ENCODE results near the gene RAB36. TPM values are rescaled to one million over a fixed set of nuclear protein-coding genes. Genes with fewer than 3 reads are reported as not detected.

The RAB36 gene
- total and polyA plus RNA-seq, 9 of the 15 experiments (the other 6 are each of a cell fraction or from before 2014, with no cell fraction given) = 0.04 to 0.50 (median 0.08) TPM; not detected in 3

DNA sequence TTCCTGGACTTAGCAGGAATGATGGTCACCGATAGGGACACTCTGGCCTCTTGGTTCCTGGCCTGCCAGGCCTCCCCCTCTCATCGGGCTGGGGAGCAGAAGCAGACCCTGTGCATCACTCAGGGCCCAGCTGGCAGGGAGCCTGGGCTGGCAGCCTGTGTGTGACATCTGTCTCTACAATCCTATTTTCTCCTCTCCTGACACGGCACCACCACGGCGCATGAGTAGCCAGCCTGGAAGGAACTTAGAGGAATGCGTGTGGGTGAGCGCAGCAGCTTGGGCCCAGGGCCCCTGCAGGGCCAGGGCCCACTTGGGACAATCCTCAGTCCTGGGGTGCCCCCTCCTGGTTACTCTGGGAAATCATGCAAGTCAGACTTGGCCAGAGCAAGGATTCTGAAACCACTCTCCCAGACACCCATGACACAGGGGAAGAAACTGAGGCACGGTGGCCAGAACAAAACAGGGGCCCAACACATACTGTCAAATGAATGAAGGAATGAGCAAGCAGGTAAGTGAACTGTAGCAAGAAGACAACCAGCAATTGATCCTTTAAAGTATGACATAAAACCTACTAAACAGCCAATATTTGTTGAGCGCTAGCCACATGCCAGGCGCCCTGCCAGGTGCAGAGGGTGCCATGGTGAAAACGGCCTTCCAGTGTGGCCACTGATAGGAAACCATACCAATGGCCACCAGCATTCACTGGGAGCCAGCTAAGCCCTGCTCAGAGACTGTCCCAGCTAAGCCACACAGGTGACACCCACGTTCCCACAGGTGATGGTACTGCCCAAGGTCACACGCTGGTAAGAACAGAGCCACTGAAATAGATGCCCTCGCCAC, 16.8 kb upstream of the RAB36 start (continued):
- TF ChIP-seq, protein P1, sequence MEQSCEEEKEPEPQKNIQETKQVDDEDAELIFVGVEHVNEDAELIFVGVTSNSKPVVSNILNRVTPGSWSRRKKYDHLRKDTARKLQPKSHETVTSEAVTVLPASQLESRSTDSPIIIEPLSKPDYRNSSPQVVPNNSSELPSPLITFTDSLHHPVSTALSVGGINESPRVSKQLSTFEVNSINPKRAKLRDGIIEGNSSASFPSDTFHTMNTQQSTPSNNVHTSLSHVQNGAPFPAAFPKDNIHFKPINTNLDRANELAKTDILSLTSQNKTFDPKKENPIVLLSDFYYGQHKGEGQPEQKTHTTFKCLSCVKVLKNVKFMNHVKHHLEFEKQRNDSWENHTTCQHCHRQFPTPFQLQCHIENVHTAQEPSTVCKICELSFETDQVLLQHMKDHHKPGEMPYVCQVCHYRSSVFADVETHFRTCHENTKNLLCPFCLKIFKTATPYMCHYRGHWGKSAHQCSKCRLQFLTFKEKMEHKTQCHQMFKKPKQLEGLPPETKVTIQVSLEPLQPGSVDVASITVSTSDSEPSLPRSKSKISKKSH (CRISPR knock-in tag; IDR thresholded peaks at IDR 0.05) = no peak
- TF ChIP-seq, protein P2, sequence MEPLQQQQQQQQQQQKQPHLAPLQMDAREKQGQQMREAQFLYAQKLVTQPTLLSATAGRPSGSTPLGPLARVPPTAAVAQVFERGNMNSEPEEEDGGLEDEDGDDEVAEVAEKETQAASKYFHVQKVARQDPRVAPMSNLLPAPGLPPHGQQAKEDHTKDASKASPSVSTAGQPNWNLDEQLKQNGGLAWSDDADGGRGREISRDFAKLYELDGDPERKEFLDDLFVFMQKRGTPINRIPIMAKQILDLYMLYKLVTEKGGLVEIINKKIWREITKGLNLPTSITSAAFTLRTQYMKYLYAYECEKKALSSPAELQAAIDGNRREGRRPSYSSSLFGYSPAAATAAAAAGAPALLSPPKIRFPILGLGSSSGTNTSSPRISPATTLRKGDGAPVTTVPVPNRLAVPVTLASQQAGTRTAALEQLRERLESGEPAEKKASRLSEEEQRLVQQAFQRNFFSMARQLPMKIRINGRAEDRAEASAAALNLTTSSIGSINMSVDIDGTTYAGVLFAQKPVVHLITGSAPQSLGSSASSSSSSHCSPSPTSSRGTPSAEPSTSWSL (CRISPR knock-in tag; IDR thresholded peaks at IDR 0.05; ENCODE audit: borderline replicate concordance) = no peak
- no peak for TF ChIP-seq FUS (optimal IDR thresholded peaks at IDR 0.05; ENCODE audit: low read depth, low read length)
- no peak for TF ChIP-seq KHSRP (IDR thresholded peaks at IDR 0.05)
- peak; percentile 63 for TF ChIP-seq ZFP36 (IDR thresholded peaks at IDR 0.05; ENCODE audit: low read depth, low read length, partially characterized antibody)
- no peak for TF ChIP-seq PHF20 (IDR thresholded peaks at IDR 0.05; ENCODE audit: partially characterized antibody)
- no peak for TF ChIP-seq EGR1 (conservative IDR thresholded peaks at IDR 0.05)
- TF ChIP-seq, protein P3, sequence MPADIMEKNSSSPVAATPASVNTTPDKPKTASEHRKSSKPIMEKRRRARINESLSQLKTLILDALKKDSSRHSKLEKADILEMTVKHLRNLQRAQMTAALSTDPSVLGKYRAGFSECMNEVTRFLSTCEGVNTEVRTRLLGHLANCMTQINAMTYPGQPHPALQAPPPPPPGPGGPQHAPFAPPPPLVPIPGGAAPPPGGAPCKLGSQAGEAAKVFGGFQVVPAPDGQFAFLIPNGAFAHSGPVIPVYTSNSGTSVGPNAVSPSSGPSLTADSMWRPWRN (IDR thresholded peaks at IDR 0.05; ENCODE audit: low read depth) = no peak
- TF ChIP-seq BRD9 (IDR thresholded peaks at IDR 0.05; ENCODE audit: low read depth, partially characterized antibody) = no peak
- TF ChIP-seq, protein P4, sequence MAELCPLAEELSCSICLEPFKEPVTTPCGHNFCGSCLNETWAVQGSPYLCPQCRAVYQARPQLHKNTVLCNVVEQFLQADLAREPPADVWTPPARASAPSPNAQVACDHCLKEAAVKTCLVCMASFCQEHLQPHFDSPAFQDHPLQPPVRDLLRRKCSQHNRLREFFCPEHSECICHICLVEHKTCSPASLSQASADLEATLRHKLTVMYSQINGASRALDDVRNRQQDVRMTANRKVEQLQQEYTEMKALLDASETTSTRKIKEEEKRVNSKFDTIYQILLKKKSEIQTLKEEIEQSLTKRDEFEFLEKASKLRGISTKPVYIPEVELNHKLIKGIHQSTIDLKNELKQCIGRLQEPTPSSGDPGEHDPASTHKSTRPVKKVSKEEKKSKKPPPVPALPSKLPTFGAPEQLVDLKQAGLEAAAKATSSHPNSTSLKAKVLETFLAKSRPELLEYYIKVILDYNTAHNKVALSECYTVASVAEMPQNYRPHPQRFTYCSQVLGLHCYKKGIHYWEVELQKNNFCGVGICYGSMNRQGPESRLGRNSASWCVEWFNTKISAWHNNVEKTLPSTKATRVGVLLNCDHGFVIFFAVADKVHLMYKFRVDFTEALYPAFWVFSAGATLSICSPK (IDR thresholded peaks at IDR 0.05; ENCODE audit: borderline replicate concordance) = no peak
- no peak for TF ChIP-seq CEBPG (CRISPR knock-in tag; IDR thresholded peaks at IDR 0.05)
- no peak for TF ChIP-seq CEBPG (tag; conservative IDR thresholded peaks at IDR 0.05 in 1 of 2, IDR thresholded peaks at IDR 0.05 in 1 of 2)
- no peak for TF ChIP-seq TCF7 (IDR thresholded peaks at IDR 0.05; ENCODE audit: borderline replicate concordance)
- TF ChIP-seq ELF2 (CRISPR knock-in tag; IDR thresholded peaks at IDR 0.05) = no peak
- no peak for TF ChIP-seq U2AF1 (optimal IDR thresholded peaks at IDR 0.05; ENCODE audit: low read depth, low read length)
- TF ChIP-seq SIN3A (IDR thresholded peaks at IDR 0.05; ENCODE audit: borderline replicate concordance in 2 of 2, control insufficient read depth in 1 of 2, low read depth in 2 of 2, low read length in 2 of 2) = 0 out of 4 replicates have a peak, but pooled peaks of 1 of the 2 experiments have one; percentile 46
- TF ChIP-seq, protein P5, sequence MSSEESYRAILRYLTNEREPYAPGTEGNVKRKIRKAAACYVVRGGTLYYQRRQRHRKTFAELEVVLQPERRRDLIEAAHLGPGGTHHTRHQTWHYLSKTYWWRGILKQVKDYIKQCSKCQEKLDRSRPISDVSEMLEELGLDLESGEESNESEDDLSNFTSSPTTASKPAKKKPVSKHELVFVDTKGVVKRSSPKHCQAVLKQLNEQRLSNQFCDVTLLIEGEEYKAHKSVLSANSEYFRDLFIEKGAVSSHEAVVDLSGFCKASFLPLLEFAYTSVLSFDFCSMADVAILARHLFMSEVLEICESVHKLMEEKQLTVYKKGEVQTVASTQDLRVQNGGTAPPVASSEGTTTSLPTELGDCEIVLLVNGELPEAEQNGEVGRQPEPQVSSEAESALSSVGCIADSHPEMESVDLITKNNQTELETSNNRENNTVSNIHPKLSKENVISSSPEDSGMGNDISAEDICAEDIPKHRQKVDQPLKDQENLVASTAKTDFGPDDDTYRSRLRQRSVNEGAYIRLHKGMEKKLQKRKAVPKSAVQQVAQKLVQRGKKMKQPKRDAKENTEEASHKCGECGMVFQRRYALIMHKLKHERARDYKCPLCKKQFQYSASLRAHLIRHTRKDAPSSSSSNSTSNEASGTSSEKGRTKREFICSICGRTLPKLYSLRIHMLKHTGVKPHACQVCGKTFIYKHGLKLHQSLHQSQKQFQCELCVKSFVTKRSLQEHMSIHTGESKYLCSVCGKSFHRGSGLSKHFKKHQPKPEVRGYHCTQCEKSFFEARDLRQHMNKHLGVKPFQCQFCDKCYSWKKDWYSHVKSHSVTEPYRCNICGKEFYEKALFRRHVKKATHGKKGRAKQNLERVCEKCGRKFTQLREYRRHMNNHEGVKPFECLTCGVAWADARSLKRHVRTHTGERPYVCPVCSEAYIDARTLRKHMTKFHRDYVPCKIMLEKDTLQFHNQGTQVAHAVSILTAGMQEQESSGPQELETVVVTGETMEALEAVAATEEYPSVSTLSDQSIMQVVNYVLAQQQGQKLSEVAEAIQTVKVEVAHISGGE (CRISPR knock-in tag; IDR thresholded peaks at IDR 0.05) = no peak
- no peak for TF ChIP-seq YBX1 (IDR thresholded peaks at IDR 0.05)

Data from K562 (cell line).